Dedifferentiated amniotic fluid mesenchymal stem cell (primary cell): ENCODE measurements around the gene EPG5.
"Not testable (repeated sequence)": the region's sequence is repeated elsewhere in the genome, so short reads cannot be mapped to it uniquely, and the experiment has no call there.

Experiments
- DNase-seq: peaks from one replicate; pipeline ENCODE4 v3.0.0-alpha.2; 2016; ENCODE audit errors: extremely low spot score

The EPG5 gene

GRCh38 chr18:45864081-45864480 lies 103.0 kb downstream of the EPG5 start:
- no peak for DNase-seq

GRCh38 chr18:45863469-45863868 lies 103.7 kb downstream of the EPG5 start:
- no peak for DNase-seq

GRCh38 chr18:45861926-45862325 lies 105.2 kb downstream of the EPG5 start:
- no peak for DNase-seq

GRCh38 chr18:45860971-45861370 lies 106.2 kb downstream of the EPG5 start:
- no peak for DNase-seq

GRCh38 chr18:45860492-45860891 lies 106.6 kb downstream of the EPG5 start:
- DNase-seq = no peak

GRCh38 chr18:45859334-45859733 lies 107.8 kb downstream of the EPG5 start:
- no peak for DNase-seq

GRCh38 chr18:45856531-45856930 lies 110.6 kb downstream of the EPG5 start:
- no peak for DNase-seq

- DNase-seq = no peak
Observed at GRCh38 chr18:45854036-45854586, 113.0 kb downstream of the EPG5 start.

- no peak for DNase-seq
Observed at GRCh38 chr18:45852631-45853030, 114.5 kb downstream of the EPG5 start.

GRCh38 chr18:45851161-45851925 lies 115.8 kb downstream of the EPG5 start:
- DNase-seq = no peak

- DNase-seq = no peak
Observed at GRCh38 chr18:45850021-45850420, 117.1 kb downstream of the EPG5 start.

GRCh38 chr18:45849529-45849928 lies 117.6 kb downstream of the EPG5 start:
- no peak for DNase-seq

GRCh38 chr18:45848643-45849042 lies 118.5 kb downstream of the EPG5 start:
- not testable (repeated sequence) for DNase-seq

GRCh38 chr18:45847119-45847518 lies 120.0 kb downstream of the EPG5 start:
- DNase-seq = no peak

GRCh38 chr18:45845410-45845809 lies 121.7 kb downstream of the EPG5 start:
- DNase-seq = no peak

GRCh38 chr18:45844938-45845337 lies 122.2 kb downstream of the EPG5 start:
- no peak for DNase-seq

- DNase-seq = no peak
Observed at GRCh38 chr18:45843019-45843418, 124.1 kb downstream of the EPG5 start.

- DNase-seq = no peak
Observed at GRCh38 chr18:45841765-45842442, 125.2 kb downstream of the EPG5 start.

GRCh38 chr18:45841060-45841764 lies 125.9 kb downstream of the EPG5 start:
- DNase-seq = no peak

- DNase-seq = peak; percentile 42
Observed at GRCh38 chr18:45839414-45840395, 127.4 kb downstream of the EPG5 start.
